Smooth muscle cell of the pulmonary artery (primary cell): ENCODE measurements around the gene ZNF26. TPM values are rescaled to one million over a fixed set of nuclear protein-coding genes. Genes with fewer than 3 reads are reported as not detected.

Source experiments
- total RNA-seq: library from RNA; depleted of rRNA; stranded (reverse); fragments of >200 nt; gene quantifications from 2 replicates; pipeline ENCODE4 v1.2.3, GENCODE V29; 2014

ZNF26 gene
- total RNA-seq, result 10.4 and 16.3 TPM in 2 replicates

GRCh38 chr12:132986001-132986884 lies at the start of gene ZNF26:
TSS of gene ZNF26 (plus strand) at chr12:132986367. CDS start at chr12:132986841, 474 bp downstream.

GRCh38 chr12:132956011-132956788 lies 30.0 kb upstream of the ZNF26 start, which contains the start of gene ZNF605:
TSS of gene ZNF605 (minus strand) at chr12:132956306. CDS start at chr12:132945635, 10,671 bp downstream.

GRCh38 chr12:133037207-133038005 lies 51.2 kb downstream of the ZNF26 start, which contains the start of gene ZNF84:
TSS of gene ZNF84 (plus strand) at chr12:133037509. CDS start at chr12:133041468, 3,959 bp downstream.

Other genes with a start within 250 kb of the ZNF26 start
- gene ANKLE2, start 224.5 kb upstream of the ZNF26 start, total RNA-seq, result 52.3 and 73.0 TPM in 2 replicates
- gene GOLGA3, start 157.5 kb upstream of the ZNF26 start, total RNA-seq, result 210 and 265 TPM in 2 replicates
- gene CHFR, start 98.8 kb upstream of the ZNF26 start, total RNA-seq, result 32.5 and 49.0 TPM in 2 replicates
- gene ZNF605, start 30.1 kb upstream of the ZNF26 start, total RNA-seq, result 16.1 and 17.3 TPM in 2 replicates
- gene ZNF84, start 51.1 kb downstream of the ZNF26 start, total RNA-seq, result 26.0 and 29.6 TPM in 2 replicates
- 25.7 and 27.3 TPM in 2 replicates for gene ZNF140, start 94.6 kb downstream of the ZNF26 start, total RNA-seq
- 1.2 and 1.4 TPM in 2 replicates for gene ZNF891, start 143.9 kb downstream of the ZNF26 start, total RNA-seq
- gene ZNF10, start 144.3 kb downstream of the ZNF26 start, total RNA-seq, result 10.8 and 12.4 TPM in 2 replicates
- 30.5 and 32.6 TPM in 2 replicates for gene ZNF268, start 195.1 kb downstream of the ZNF26 start, total RNA-seq
- gene ANHX, start 249.5 kb downstream of the ZNF26 start, total RNA-seq, result not detected in 2 replicates